IMR-90 (cell line): ENCODE results near the gene EPHB1. TPM values are rescaled to one million over a fixed set of nuclear protein-coding genes. Genes with fewer than 3 reads are reported as not detected.

Experiments
- ATAC-seq: fragments of 200-7000 bp; cut with Tn5 transposase; 2 replicates; pipeline ENCODE4 v1.9.1; 2020; ENCODE audit warnings: low read depth, mild to moderate bottlenecking, moderate library complexity
- BruUV-seq: library from RNA; stranded (reverse); fragments of 400-500 nt; replicated peaks from 2 replicates; lab custom pipeline; 2021; lab: Mats Ljungman, UMichigan
- CTCF ChIA-PET: fragments of 300-600 bp; formaldehyde crosslinking; extraction: SDS; loops from one replicate; lab custom pipeline; 2021; ENCODE audit warnings: antibody characterized with exemption; lab: Yijun Ruan, JAX
- POLR2A ChIA-PET: fragments of 300-600 bp; sonication (Branson Sonifier 250); formaldehyde crosslinking; loops from one replicate; lab custom pipeline; 2022; ENCODE audit warnings: antibody characterized with exemption; ENCODE audit not compliant: unreplicated experiment; lab: Charles Lee
- DNase-seq: peaks from one replicate; pipeline ENCODE4 v3.0.0; 2013
- H2AFZ ChIP-seq: replicated peaks from 2 replicates; pipeline ENCODE3; 2013; ENCODE audit warnings: low read length, mild to moderate bottlenecking; ENCODE audit not compliant: poor library complexity
- H2AK5ac ChIP-seq: 2 replicates; pipeline ENCODE4 v1.6.1; 2013; ENCODE audit warnings: low read depth, low read length, inconsistent platforms
- H2AK9ac ChIP-seq: replicated peaks from 2 replicates; pipeline ENCODE3; 2013; ENCODE audit warnings: mild to moderate bottlenecking, low read depth, low read length, moderate library complexity; ENCODE audit not compliant: poor library complexity
- H2BK120ac ChIP-seq: 2 replicates; pipeline ENCODE4 v1.6.1; 2013; ENCODE audit warnings: low read depth, low read length, inconsistent platforms
- H2BK15ac ChIP-seq: 3 replicates; pipeline ENCODE4 v1.6.1; 2013; ENCODE audit warnings: low read depth, low read length, inconsistent platforms
- H2BK20ac ChIP-seq: 2 replicates; pipeline ENCODE4 v1.6.1; 2013; ENCODE audit warnings: low read depth, mild to moderate bottlenecking, inconsistent platforms, low read length, moderate library complexity
- H2BK5ac ChIP-seq: 2 replicates; pipeline ENCODE4 v1.6.1; 2013; ENCODE audit warnings: mild to moderate bottlenecking, low read depth, low read length, inconsistent platforms; ENCODE audit not compliant: poor library complexity, severe bottlenecking
- H3K14ac ChIP-seq: replicated peaks from 2 replicates; pipeline ENCODE4 v1.6.1; 2013; ENCODE audit warnings: low read depth, low read length, inconsistent platforms
- H3K18ac ChIP-seq: 2 replicates; pipeline ENCODE4 v1.6.1; 2013; ENCODE audit warnings: low read depth, low read length, control low read depth
- H3K23ac ChIP-seq: 2 replicates; pipeline ENCODE4 v1.6.1; 2013; ENCODE audit warnings: low read depth, low read length, inconsistent platforms
- H3K27ac ChIP-seq: 2 replicates; pipeline ENCODE4 v1.5.1; 2013; ENCODE audit warnings: mild to moderate bottlenecking, control low read depth, low read length; ENCODE audit not compliant: insufficient read depth
- H3K27me3 ChIP-seq: 2 replicates; pipeline ENCODE4 v1.6.1; 2013; ENCODE audit warnings: low read length; ENCODE audit not compliant: control insufficient read depth, insufficient read depth
- H3K36me3 ChIP-seq: 2 replicates; pipeline ENCODE4 v1.6.1; 2013; ENCODE audit warnings: low read length, mixed read lengths; ENCODE audit not compliant: control insufficient read depth, insufficient read depth
- H3K4ac ChIP-seq: 2 replicates; pipeline ENCODE4 v1.6.1; 2013; ENCODE audit warnings: low read depth, low read length, inconsistent platforms
- H3K4me1 ChIP-seq: 2 replicates; pipeline ENCODE4 v1.6.1; 2013; ENCODE audit warnings: low read length, mixed read lengths; ENCODE audit not compliant: control insufficient read depth, insufficient read depth
- H3K4me2 ChIP-seq: 2 replicates; pipeline ENCODE4 v1.6.1; 2013; ENCODE audit warnings: low read depth, mild to moderate bottlenecking, control low read depth, low read length, moderate library complexity
- H3K4me3 ChIP-seq: 2 replicates; pipeline ENCODE4 v1.5.1; 2013; ENCODE audit warnings: low read depth, mild to moderate bottlenecking, control low read depth, low read length, moderate library complexity; ENCODE audit not compliant: insufficient read depth
- H3K56ac ChIP-seq: 2 replicates; pipeline ENCODE4 v1.6.1; 2013; ENCODE audit warnings: low read length, inconsistent platforms; ENCODE audit not compliant: insufficient read depth; ENCODE audit errors: extremely low read depth
- H3K79me1 ChIP-seq, 2 experiments: 2 replicates each; pipeline ENCODE4 v1.6.1; 2013; ENCODE audit warnings: low read length in 2 of 2, inconsistent platforms in 1 of 2, low read depth in 1 of 2
- H3K9ac ChIP-seq: 2 replicates; pipeline ENCODE4 v1.6.1; 2013; ENCODE audit warnings: low read depth, low read length, control low read depth
- H3K9me1 ChIP-seq: 2 replicates; pipeline ENCODE4 v1.6.1; 2013; ENCODE audit warnings: low read length, inconsistent platforms; ENCODE audit not compliant: insufficient read depth
- H3K9me3 ChIP-seq: 2 replicates; pipeline ENCODE4 v1.6.1; 2013; ENCODE audit warnings: low read length; ENCODE audit not compliant: control insufficient read depth, insufficient read depth
- H4K20me1 ChIP-seq: 2 replicates; pipeline ENCODE4 v1.6.1; 2013; ENCODE audit warnings: low read length, inconsistent platforms; ENCODE audit not compliant: insufficient read depth
- H4K5ac ChIP-seq: 2 replicates; pipeline ENCODE4 v1.6.1; 2013; ENCODE audit warnings: mild to moderate bottlenecking, low read depth, low read length, control low read depth
- H4K8ac ChIP-seq, 2 experiments: 2 replicates each; pipeline ENCODE4 v1.6.1; 2013; ENCODE audit warnings: low read depth in 2 of 2, low read length in 2 of 2, control low read depth in 1 of 2, inconsistent platforms in 1 of 2
- H4K91ac ChIP-seq: 2 replicates; pipeline ENCODE4 v1.6.1; 2013; ENCODE audit warnings: low read depth, low read length, inconsistent platforms; ENCODE audit not compliant: insufficient read depth
- BHLHE40 ChIP-seq: fragments of 150-350 bp; IDR thresholded peaks from 2 replicates; pipeline ENCODE4 v1.6.1; 2016; ENCODE audit warnings: mild to moderate bottlenecking, low read depth, low read length
- CHD1 ChIP-seq: IDR thresholded peaks from 2 replicates; pipeline ENCODE4 v1.6.1; 2012; ENCODE audit warnings: low read depth, low read length, improper control_type of control experiment
- ELK1 ChIP-seq: fragments of 150-350 bp; IDR thresholded peaks from 2 replicates; pipeline ENCODE4 v1.6.1; 2016; ENCODE audit warnings: low read depth, mild to moderate bottlenecking, low read length, moderate library complexity, borderline replicate concordance
- MAFK ChIP-seq: IDR thresholded peaks from 2 replicates; pipeline ENCODE4 v1.6.1; 2012; ENCODE audit warnings: low read depth, low read length, improper control_type of control experiment
- MAZ ChIP-seq: IDR thresholded peaks from 2 replicates; pipeline ENCODE4 v1.6.1; 2012; ENCODE audit warnings: low read depth, mild to moderate bottlenecking, low read length, improper control_type of control experiment, moderate library complexity, borderline replicate concordance
- MXI1 ChIP-seq: IDR thresholded peaks from 2 replicates; pipeline ENCODE4 v1.6.1; 2012; ENCODE audit warnings: low read depth, mild to moderate bottlenecking, low read length, moderate library complexity, borderline replicate concordance
- NFE2L2 ChIP-seq: fragments of 150-350 bp; IDR thresholded peaks from 2 replicates; pipeline ENCODE4 v1.6.1; 2016; ENCODE audit warnings: low read depth, mild to moderate bottlenecking, low read length
- POLR2A ChIP-seq: IDR thresholded peaks from 2 replicates; pipeline ENCODE4 v1.6.1; 2012; ENCODE audit warnings: mild to moderate bottlenecking, low read depth, low read length
- RAD21 ChIP-seq: IDR thresholded peaks from 2 replicates; pipeline ENCODE4 v1.6.1; 2012; ENCODE audit warnings: low read length, improper control_type of control experiment
- RCOR1 ChIP-seq: IDR thresholded peaks from 2 replicates; pipeline ENCODE4 v1.6.1; 2012; ENCODE audit warnings: mild to moderate bottlenecking, low read length, improper control_type of control experiment; ENCODE audit not compliant: insufficient replicate concordance
- SMC3 ChIP-seq: fragments of 150-350 bp; IDR thresholded peaks from 2 replicates; pipeline ENCODE4 v1.6.1; 2016; ENCODE audit warnings: low read depth, mild to moderate bottlenecking, antibody characterized with exemption, low read length, moderate library complexity
- WGBS, 2 experiments: methylation state at CpG; one replicate each; pipeline versions ENCODE4 v1.1.5 to v1.1.7; 2013; ENCODE audit warnings: missing lambda C conversion rate in 2 of 2; ENCODE audit not compliant: insufficient read length in 1 of 2; ENCODE audit errors: extremely low coverage in 2 of 2; 5-methylcytosine and 5-hydroxymethylcytosine counted together
- dilution Hi-C: fragments of 300-500 bp; cut with HindIII; formaldehyde crosslinking; loops from one replicate; pipeline ENCODE4 v1.14.3; 2018; ENCODE audit warnings: low sequenced_read_pairs; ENCODE audit not compliant: unreplicated experiment
- in situ Hi-C: fragments of 300-500 bp; cut with MboI; formaldehyde crosslinking; loops from 3 replicates; pipeline ENCODE4 v1.14.3; 2019; ENCODE audit warnings: low sequenced_read_pairs, inconsistent platforms, mixed read lengths
- intact Hi-C: fragments of 100-400 bp; cut with micrococcal nuclease; formaldehyde crosslinking; loops from 2 replicates; pipeline ENCODE4 v1.10.0; 2022
- polyA plus RNA-seq, 3 experiments: library from polyadenylated mRNA; depleted of rRNA; stranded (reverse); fragments of >200 nt; gene quantifications; 2 replicates each; pipeline ENCODE4 v1.2.3, GENCODE V29; 2012; ENCODE audit warnings: low replicate concordance in 1 of 3
- total RNA-seq: library from RNA; depleted of rRNA; stranded (reverse); fragments of >200 nt; gene quantifications from 2 replicates; pipeline ENCODE4 v1.2.3, GENCODE V29; 2012
- TF ChIP-seq, protein P1 (sequence below): fragments of 150-350 bp; IDR thresholded peaks from 2 replicates; pipeline ENCODE4 v1.6.1; 2017; ENCODE audit warnings: mild to moderate bottlenecking, antibody characterized with exemption, low read length, low read depth

Gene EPHB1
- total and polyA plus RNA-seq, 2 of the 4 experiments (the other 2 are of a cell fraction), result 0.17 to 0.36 TPM

GRCh38 chr3:134972836-134973455 is 177.9 kb downstream of the EPHB1 start:
- H2BK120ac ChIP-seq, result no peak overlapping the region
- dilution Hi-C loops, result no loop called here
- H3K4me3 ChIP-seq, result no peak overlapping the region
- intact Hi-C loops, result no loop called here
- H3K23ac ChIP-seq, result no peak overlapping the region
- WGBS, 2 experiments, result no CpG with 5 or more reads among the region's 2 CpGs
- no peak overlapping the region for H3K18ac ChIP-seq
- ATAC-seq (no peak), DNase-seq (no peak)
- no peaks in the 10 kb centered on the region for H3K79me1 ChIP-seq
- no peak overlapping the region for H2AK9ac ChIP-seq
- H3K4me2 ChIP-seq, result no peak overlapping the region
- H2BK5ac ChIP-seq, result no peak overlapping the region
- H3K9ac ChIP-seq, result no peak overlapping the region
- no peaks in the 10 kb centered on the region for H4K20me1 ChIP-seq
- H4K91ac ChIP-seq, result no peak overlapping the region
- in situ Hi-C loops, result loop anchor here (25.0 kb wide), 1 partner anchor 89 kb away; no protein-coding TSS in a partner anchor
- H2AK5ac ChIP-seq, result no peak overlapping the region
- no peak overlapping the region for H3K56ac ChIP-seq
- no peak overlapping the region for H3K27ac ChIP-seq
- TF ChIP-seq RCOR1 (no peak), RAD21 (no peak), CHD1 (no peak), ELK1 (no peak), BHLHE40 (no peak), MXI1 (no peak), SMC3 (no peak), NFE2L2 (no peak), MAZ (no peak), MAFK (no peak), POLR2A (no peak)
- TF ChIP-seq, protein P1, sequence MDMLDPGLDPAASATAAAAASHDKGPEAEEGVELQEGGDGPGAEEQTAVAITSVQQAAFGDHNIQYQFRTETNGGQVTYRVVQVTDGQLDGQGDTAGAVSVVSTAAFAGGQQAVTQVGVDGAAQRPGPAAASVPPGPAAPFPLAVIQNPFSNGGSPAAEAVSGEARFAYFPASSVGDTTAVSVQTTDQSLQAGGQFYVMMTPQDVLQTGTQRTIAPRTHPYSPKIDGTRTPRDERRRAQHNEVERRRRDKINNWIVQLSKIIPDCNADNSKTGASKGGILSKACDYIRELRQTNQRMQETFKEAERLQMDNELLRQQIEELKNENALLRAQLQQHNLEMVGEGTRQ, result no peak
- no peaks in the 10 kb centered on the region for H3K4me1 ChIP-seq
- ChIA-PET POLR2A (no interaction called here), CTCF (no interaction called here)
- no peaks in the 10 kb centered on the region for H3K9me1 ChIP-seq
- H4K8ac ChIP-seq, result no peak overlapping the region
- no peak overlapping the region for H4K5ac ChIP-seq
- no peaks in the 10 kb centered on the region for H3K9me3 ChIP-seq
- no peak overlapping the region for H2AFZ ChIP-seq
- BruUV-seq, result no TSS peak
- H3K36me3 ChIP-seq, result no peaks in the 10 kb centered on the region
- no peak overlapping the region for H3K4ac ChIP-seq
- H3K27me3 ChIP-seq, result no peaks in the 10 kb centered on the region
- no peak overlapping the region for H2BK20ac ChIP-seq
- no peak overlapping the region for H3K14ac ChIP-seq
- H2BK15ac ChIP-seq, result no peak overlapping the region
